ENCODE data around the gene ERBIN. TPM values are rescaled to one million over a fixed set of nuclear protein-coding genes. Genes with fewer than 3 reads are reported as not detected.
A peak's percentile ranks its signal among the peaks of the same experiment; 100 is the strongest.
"Not testable (repeated sequence)": the region's sequence is repeated elsewhere in the genome, so short reads cannot be mapped to it uniquely, and the experiment has no call there.

The ERBIN gene
- total RNA-seq, 8 experiments from 2014 or later, result 25.7 to 92.7 (median 43.9) TPM

GRCh38 chr5:65903581-65903980 is 22.8 kb upstream of the ERBIN start:
- in situ Hi-C loops (cut with MboI; ENCODE audit: low pct_unique_long_range_greater_than_20kb in 2 of 9, low sequenced_read_pairs in 9 of 9, unreplicated experiment in 9 of 9), result loop anchor here in 2 of 9 experiments (25.0 kb wide), 1 partner anchor 166 kb away; no protein-coding TSS in a partner anchor
- Histone ChIP-seq H3K27ac (no peak overlapping the region), H3K4me3 (no peak overlapping the region), H3K4me1 (replicated peaks in 1 of 2) (no peaks in the 10 kb centered on the region)
- 33 to 100% (median 82%) methylated on average over 1 of the region's 1 CpG; no CpG with 5 or more reads in 3 of the 10 experiments for WGBS, 10 experiments
- ATAC-seq (replicated peaks in 6 of 8), result peak in 2 of 8 experiments; percentile 63 to 80

GRCh38 chr5:65906256-65906655 is 20.1 kb upstream of the ERBIN start:
- no peak overlapping the region for H3K27ac ChIP-seq
- ATAC-seq (replicated peaks in 6 of 8), result no peak
- in situ Hi-C loops (cut with MboI; ENCODE audit: low pct_unique_long_range_greater_than_20kb in 2 of 9, low sequenced_read_pairs in 9 of 9, unreplicated experiment in 9 of 9), result loop anchor here in 2 of 9 experiments (25.0 kb wide), 1 partner anchor 169 kb away; no protein-coding TSS in a partner anchor
- no peak overlapping the region for H3K4me3 ChIP-seq
- no peaks in the 10 kb centered on the region for H3K4me1 ChIP-seq (replicated peaks in 1 of 2)

- 0 to 88% (median 59%) methylated on average over 1 to 2 of the region's 2 CpGs for WGBS, 10 experiments
- Histone ChIP-seq H3K27ac (no peak overlapping the region), H3K4me1 (replicated peaks in 1 of 2) (no peaks in the 10 kb centered on the region), H3K4me3 (no peak overlapping the region)
- ATAC-seq (replicated peaks in 6 of 8), result peak in 1 of 8 experiments; percentile 43
- in situ Hi-C loops (cut with MboI; ENCODE audit: low pct_unique_long_range_greater_than_20kb in 2 of 9, low sequenced_read_pairs in 9 of 9, unreplicated experiment in 9 of 9), result loop anchor here in 2 of 9 experiments (25.0 kb wide), 1 partner anchor 170 kb away; no protein-coding TSS in a partner anchor
Measured at GRCh38 chr5:65907135-65907534, 19.2 kb upstream of the ERBIN start.

GRCh38 chr5:65910711-65911110 is 15.7 kb upstream of the ERBIN start:
- no peak overlapping the region for H3K4me3 ChIP-seq
- in situ Hi-C loops (cut with MboI; ENCODE audit: low pct_unique_long_range_greater_than_20kb in 2 of 9, low sequenced_read_pairs in 9 of 9, unreplicated experiment in 9 of 9), result loop anchor here in 2 of 9 experiments (25.0 kb wide), 1 partner anchor 173 kb away; no protein-coding TSS in a partner anchor
- no peak overlapping the region for H3K27ac ChIP-seq
- 50 to 95% (median 64%) methylated on average over 2 to 3 of the region's 3 CpGs; no CpG with 5 or more reads in 2 of the 10 experiments for WGBS, 10 experiments
- ATAC-seq (replicated peaks in 6 of 8), result no peak
- H3K4me1 ChIP-seq (replicated peaks in 1 of 2), result peaks cover 0 to 3% of the 10 kb centered on the region in 2 donors

GRCh38 chr5:65912311-65912710 is 14.1 kb upstream of the ERBIN start:
- no peak for ATAC-seq (replicated peaks in 6 of 8)
- in situ Hi-C loops (cut with MboI; ENCODE audit: low pct_unique_long_range_greater_than_20kb in 2 of 9, low sequenced_read_pairs in 9 of 9, unreplicated experiment in 9 of 9), result loop anchor here in 2 of 9 experiments (25.0 kb wide), 1 partner anchor 175 kb away; no protein-coding TSS in a partner anchor
- peaks cover 0 to 3% of the 10 kb centered on the region in 2 donors for H3K4me1 ChIP-seq (replicated peaks in 1 of 2)
- WGBS, 10 experiments, result 60 to 100% (median 94%) methylated on average over 1 to 3 of the region's 3 CpGs; no CpG with 5 or more reads in 3 of the 10 experiments
- H3K27ac ChIP-seq, result no peak overlapping the region
- H3K4me3 ChIP-seq, result no peak overlapping the region

- Histone ChIP-seq H3K4me1 (replicated peaks in 1 of 2) (peaks cover 0 to 3% of the 10 kb centered on the region in 2 donors), H3K27ac (no peak overlapping the region), H3K4me3 (no peak overlapping the region)
- ATAC-seq (replicated peaks in 6 of 8), result peak in 2 of 8 experiments; percentile 50 to 70
- in situ Hi-C loops (cut with MboI; ENCODE audit: low pct_unique_long_range_greater_than_20kb in 2 of 9, low sequenced_read_pairs in 9 of 9, unreplicated experiment in 9 of 9), result loop anchor here in 2 of 9 experiments (25.0 kb wide), 1 partner anchor 176 kb away; no protein-coding TSS in a partner anchor
- WGBS, 10 experiments, result 17 to 83% (median 58%) methylated on average over 1 to 3 of the region's 3 CpGs
Measured at GRCh38 chr5:65913519-65913918, 12.9 kb upstream of the ERBIN start.

- peaks cover 0 to 3% of the 10 kb centered on the region in 2 donors for H3K4me1 ChIP-seq (replicated peaks in 1 of 2)
- 37 to 70% (median 47%) methylated on average over 1 to 3 of the region's 3 CpGs; no CpG with 5 or more reads in 1 of the 10 experiments for WGBS, 10 experiments
- ATAC-seq (replicated peaks in 6 of 8), result no peak
- H3K27ac ChIP-seq, result no peak overlapping the region
- H3K4me3 ChIP-seq, result no peak overlapping the region
- in situ Hi-C loops (cut with MboI; ENCODE audit: low pct_unique_long_range_greater_than_20kb in 2 of 9, low sequenced_read_pairs in 9 of 9, unreplicated experiment in 9 of 9), result loop anchor here in 2 of 9 experiments (25.0 kb wide), 1 partner anchor 177 kb away; no protein-coding TSS in a partner anchor
Measured at GRCh38 chr5:65914641-65915196, 11.7 kb upstream of the ERBIN start.

GRCh38 chr5:65915661-65916060 is 10.7 kb upstream of the ERBIN start:
- not testable (repeated sequence) for H3K4me1 ChIP-seq (replicated peaks in 1 of 2); H3K4me3 ChIP-seq; ATAC-seq (replicated peaks in 6 of 8); H3K27ac ChIP-seq
- whole genome bisulfite sequencing, 10 experiments, result 43 to 100% (median 83%) methylated on average over 1 to 6 of the region's 6 CpGs; no CpG with 5 or more reads in 3 of the 10 experiments
- in situ Hi-C loops (cut with MboI; ENCODE audit: low pct_unique_long_range_greater_than_20kb in 2 of 9, low sequenced_read_pairs in 9 of 9, unreplicated experiment in 9 of 9), result loop anchor here in 2 of 9 experiments (25.0 kb wide), 1 partner anchor 178 kb away; no protein-coding TSS in a partner anchor

GRCh38 chr5:65916066-65916465 is 10.3 kb upstream of the ERBIN start:
- in situ Hi-C loops (cut with MboI; ENCODE audit: low pct_unique_long_range_greater_than_20kb in 2 of 9, low sequenced_read_pairs in 9 of 9, unreplicated experiment in 9 of 9), result loop anchor here in 2 of 9 experiments (25.0 kb wide), 1 partner anchor 179 kb away; no protein-coding TSS in a partner anchor
- H3K27ac ChIP-seq, result no peak overlapping the region
- H3K4me3 ChIP-seq, result no peak overlapping the region
- H3K4me1 ChIP-seq (replicated peaks in 1 of 2), result peaks cover 0 to 3% of the 10 kb centered on the region in 2 donors
- ATAC-seq (replicated peaks in 6 of 8), result no peak
- 75 to 100% (median 93%) methylated on average over 1 to 3 of the region's 3 CpGs; no CpG with 5 or more reads in 3 of the 10 experiments for WGBS, 10 experiments

- 50 to 100% (median 80%) methylated on average over 1 of the region's 1 CpG; no CpG with 5 or more reads in 7 of the 10 experiments for WGBS, 10 experiments
- H3K4me3 ChIP-seq, result no peak overlapping the region
- no peak for ATAC-seq (replicated peaks in 6 of 8)
- H3K27ac ChIP-seq, result no peak overlapping the region
- in situ Hi-C loops (cut with MboI; ENCODE audit: low pct_unique_long_range_greater_than_20kb in 2 of 9, low sequenced_read_pairs in 9 of 9, unreplicated experiment in 9 of 9), result loop anchor here in 2 of 9 experiments (25.0 kb wide), 1 partner anchor 179 kb away; no protein-coding TSS in a partner anchor
- H3K4me1 ChIP-seq (replicated peaks in 1 of 2), result peaks cover 0 to 3% of the 10 kb centered on the region in 2 donors
Measured at GRCh38 chr5:65916636-65917035, 9.7 kb upstream of the ERBIN start.

GRCh38 chr5:65919773-65920172 is 6.6 kb upstream of the ERBIN start:
- in situ Hi-C loops (cut with MboI; ENCODE audit: low pct_unique_long_range_greater_than_20kb in 2 of 9, low sequenced_read_pairs in 9 of 9, unreplicated experiment in 9 of 9), result loop anchor here in 2 of 9 experiments (25.0 kb wide), 1 partner anchor 182 kb away; no protein-coding TSS in a partner anchor
- Histone ChIP-seq H3K4me3 (no peak overlapping the region), H3K4me1 (replicated peaks in 1 of 2) (peaks cover 1 to 7% of the 10 kb centered on the region in 2 donors), H3K27ac (no peak overlapping the region)
- ATAC-seq (replicated peaks in 6 of 8), result peak in 2 of 8 experiments; percentile 21 to 49

- no peak for ATAC-seq (replicated peaks in 6 of 8)
- in situ Hi-C loops (cut with MboI; ENCODE audit: low pct_unique_long_range_greater_than_20kb in 2 of 9, low sequenced_read_pairs in 9 of 9, unreplicated experiment in 9 of 9), result loop anchor here in 2 of 9 experiments (25.0 kb wide), 1 partner anchor 186 kb away; no protein-coding TSS in a partner anchor
- WGBS, 10 experiments, result 83 to 100% (median 95%) methylated on average over 1 to 5 of the region's 5 CpGs; no CpG with 5 or more reads in 2 of the 10 experiments
- H3K4me1 ChIP-seq (replicated peaks in 1 of 2), result peaks cover 0 to 7% of the 10 kb centered on the region in 2 donors
- no peak overlapping the region for H3K27ac ChIP-seq
- H3K4me3 ChIP-seq, result no peak overlapping the region
Measured at GRCh38 chr5:65923339-65923738, 3.0 kb upstream of the ERBIN start.

Measured in motor neuron (in vitro differentiated cells).